Liver (tissue), 3 donors: ENCODE data around the gene HASPIN.

Source experiments
- ATF3 ChIP-seq: IDR thresholded peaks from 2 replicates; pipeline ENCODE4 v1.6.1; 2016; ENCODE audit warnings: antibody characterized with exemption
- CTCF ChIP-seq: fragments of 150-350 bp; IDR thresholded peaks from 2 replicates; pipeline ENCODE4 v1.5.1; 2017; ENCODE audit warnings: improper control_type of control experiment, low read depth, low read length; ENCODE audit not compliant: missing input control
- RAD21 ChIP-seq, 2 donors: IDR thresholded peaks; 2 replicates each; pipeline ENCODE4 v1.6.1; 2016; ENCODE audit warnings: antibody characterized with exemption in 2 of 2, mild to moderate bottlenecking in 2 of 2
- REST ChIP-seq: IDR thresholded peaks from 2 replicates; pipeline ENCODE4 v1.6.1; 2016; ENCODE audit warnings: antibody characterized with exemption, mild to moderate bottlenecking
- RXRA ChIP-seq, 2 donors: IDR thresholded peaks; 2 replicates each; pipeline ENCODE4 v1.6.1; 2017 to 2018; ENCODE audit warnings: antibody characterized with exemption in 2 of 2, mild to moderate bottlenecking in 1 of 2
- SP1 ChIP-seq: IDR thresholded peaks from 2 replicates; pipeline ENCODE4 v1.6.1; 2018; ENCODE audit warnings: antibody characterized with exemption, mild to moderate bottlenecking
- YY1 ChIP-seq: IDR thresholded peaks from 2 replicates; pipeline ENCODE4 v1.6.1; 2016; ENCODE audit warnings: antibody characterized with exemption, mild to moderate bottlenecking
- donor health status: healthy.
- donor health status: healthy.

- no peak for TF ChIP-seq REST
- no peak for TF ChIP-seq ATF3
- TF ChIP-seq CTCF: no peak
- no peak for TF ChIP-seq YY1
- no peak for TF ChIP-seq SP1
- no peak for TF ChIP-seq RAD21 (IDR thresholded peaks at IDR 0.05)
- TF ChIP-seq RXRA (IDR thresholded peaks at IDR 0.05): no peak
These were observed 43.1 kb downstream of the HASPIN start for GRCh38 chr17:3766779-3767178.
